ENCODE measurements around the gene TRABD2B. TPM values are rescaled to one million over a fixed set of nuclear protein-coding genes. Genes with fewer than 3 reads are reported as not detected.

The TRABD2B gene
- total RNA-seq, 2 donors from 2014 or later, result 3.8 to 10.7 TPM

DNA sequence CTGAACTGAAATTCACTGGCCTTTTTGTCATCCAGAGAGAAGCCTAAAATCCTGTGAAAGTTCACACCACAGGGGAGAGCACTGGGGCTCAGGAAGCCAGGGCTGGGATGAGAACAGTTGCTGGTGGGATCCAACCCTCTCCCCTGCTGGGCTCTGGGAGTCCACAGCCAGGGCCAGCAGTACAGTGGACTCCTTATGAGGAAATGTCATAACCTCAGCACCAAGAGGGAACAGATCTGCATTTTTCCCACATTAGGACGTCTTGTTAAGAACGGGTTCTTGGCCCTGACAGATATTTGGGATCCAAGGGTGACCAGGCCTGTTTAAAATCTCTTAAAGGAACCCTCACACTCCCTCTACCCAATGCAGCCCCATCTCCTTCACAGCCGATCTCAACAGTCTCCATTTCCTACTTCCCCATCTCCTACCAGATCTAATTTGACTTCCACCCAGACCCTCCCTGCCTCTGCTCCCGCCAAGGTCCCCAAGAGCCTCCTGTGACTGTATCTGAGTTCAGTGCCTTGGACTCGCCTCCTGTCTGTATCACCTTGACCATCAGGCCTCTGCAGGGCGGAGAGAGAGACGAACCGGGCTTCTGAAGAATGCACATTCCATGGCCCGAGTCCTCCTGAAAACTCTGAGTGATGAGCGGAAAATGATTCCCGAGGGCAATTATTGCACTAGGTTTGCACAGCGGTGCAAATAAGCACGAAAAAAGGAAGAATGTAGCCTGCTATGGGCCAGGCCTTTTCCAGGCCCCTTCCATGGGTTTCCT lies 159.9 kb downstream of the TRABD2B start:
- Histone ChIP-seq H3K27ac (peak overlapping the region; percentile 70 to 91), H3K27me3 (replicated peaks; ENCODE audit: insufficient read depth) (no peaks in the 10 kb centered on the region), H3K9me3 (peaks cover 6% of the 10 kb centered on the region), H3K4me3 (no peak overlapping the region), H3K36me3 (no peaks in the 10 kb centered on the region), H3K4me1 (ENCODE audit: control insufficient read depth in 1 of 2, low read depth in 2 of 2) (peaks cover 12 to 72% of the 10 kb centered on the region in 2 donors)
- DNase-seq (ENCODE audit: low spot score) (no peak), ATAC-seq (ENCODE audit: insufficient number of reproducible peaks, low FRiP score, low read depth) (peak; percentile 48)
- TF ChIP-seq, protein P1, sequence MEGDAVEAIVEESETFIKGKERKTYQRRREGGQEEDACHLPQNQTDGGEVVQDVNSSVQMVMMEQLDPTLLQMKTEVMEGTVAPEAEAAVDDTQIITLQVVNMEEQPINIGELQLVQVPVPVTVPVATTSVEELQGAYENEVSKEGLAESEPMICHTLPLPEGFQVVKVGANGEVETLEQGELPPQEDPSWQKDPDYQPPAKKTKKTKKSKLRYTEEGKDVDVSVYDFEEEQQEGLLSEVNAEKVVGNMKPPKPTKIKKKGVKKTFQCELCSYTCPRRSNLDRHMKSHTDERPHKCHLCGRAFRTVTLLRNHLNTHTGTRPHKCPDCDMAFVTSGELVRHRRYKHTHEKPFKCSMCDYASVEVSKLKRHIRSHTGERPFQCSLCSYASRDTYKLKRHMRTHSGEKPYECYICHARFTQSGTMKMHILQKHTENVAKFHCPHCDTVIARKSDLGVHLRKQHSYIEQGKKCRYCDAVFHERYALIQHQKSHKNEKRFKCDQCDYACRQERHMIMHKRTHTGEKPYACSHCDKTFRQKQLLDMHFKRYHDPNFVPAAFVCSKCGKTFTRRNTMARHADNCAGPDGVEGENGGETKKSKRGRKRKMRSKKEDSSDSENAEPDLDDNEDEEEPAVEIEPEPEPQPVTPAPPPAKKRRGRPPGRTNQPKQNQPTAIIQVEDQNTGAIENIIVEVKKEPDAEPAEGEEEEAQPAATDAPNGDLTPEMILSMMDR (IDR thresholded peaks at IDR 0.05), result no peak

DNA sequence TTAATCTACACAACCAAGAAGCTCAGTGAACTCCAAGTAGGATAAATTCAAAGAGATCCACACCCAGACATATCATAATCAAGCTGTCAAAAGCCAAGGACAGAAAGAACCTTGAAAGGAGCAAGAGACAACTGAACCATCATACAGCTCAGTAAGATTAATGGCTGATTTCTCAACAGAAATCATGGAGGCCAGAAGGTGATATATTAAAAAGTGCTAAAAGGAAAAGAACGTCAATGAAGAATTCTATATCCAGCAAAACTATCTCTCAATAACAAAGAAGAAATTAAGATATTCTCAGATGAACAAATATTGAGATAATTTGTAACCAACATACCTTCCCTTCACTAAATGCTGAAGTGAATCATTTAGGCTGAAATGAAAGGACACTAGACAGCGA lies 161.8 kb downstream of the TRABD2B start:
- peaks cover 14 to 84% of the 10 kb centered on the region in 2 donors for H3K4me1 ChIP-seq (ENCODE audit: control insufficient read depth in 1 of 2, low read depth in 2 of 2)
- DNase-seq (ENCODE audit: low spot score), result no peak
- H3K9me3 ChIP-seq, result peaks cover 6% of the 10 kb centered on the region
- TF ChIP-seq, protein P1 (IDR thresholded peaks at IDR 0.05), result no peak
- H3K36me3 ChIP-seq, result no peaks in the 10 kb centered on the region
- no peak overlapping the region for H3K27ac ChIP-seq
- ATAC-seq (ENCODE audit: insufficient number of reproducible peaks, low FRiP score, low read depth), result no peak
- no peak overlapping the region for H3K4me3 ChIP-seq
- H3K27me3 ChIP-seq (replicated peaks; ENCODE audit: insufficient read depth), result no peaks in the 10 kb centered on the region

DNA sequence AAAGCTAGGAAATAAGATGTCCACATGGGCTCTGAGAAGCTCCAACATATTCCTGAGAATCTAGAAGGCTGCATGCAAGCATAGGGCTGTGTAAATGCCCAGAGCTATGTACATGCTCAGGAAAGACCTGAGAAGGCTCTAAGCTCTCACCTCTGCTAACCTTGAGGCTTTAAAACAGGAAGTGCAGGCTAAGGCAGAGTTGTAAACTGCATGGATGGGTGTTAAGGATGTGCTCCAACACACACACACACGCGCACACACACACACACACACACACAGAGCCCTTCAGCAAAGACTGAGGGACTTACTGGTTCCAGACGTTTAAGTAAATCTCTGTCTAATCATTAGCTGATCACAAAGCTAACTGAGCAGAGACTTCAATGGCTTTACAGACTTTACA lies 162.9 kb downstream of the TRABD2B start:
- Histone ChIP-seq H3K4me3 (no peak overlapping the region), H3K27me3 (replicated peaks; ENCODE audit: insufficient read depth) (no peaks in the 10 kb centered on the region), H3K4me1 (ENCODE audit: control insufficient read depth in 1 of 2, low read depth in 2 of 2) (peaks cover 18 to 84% of the 10 kb centered on the region in 2 donors), H3K9me3 (peaks cover 6% of the 10 kb centered on the region), H3K27ac (peak overlapping the region in 1 of 2 donors; percentile 12), H3K36me3 (no peaks in the 10 kb centered on the region)
- no peak for ATAC-seq (ENCODE audit: insufficient number of reproducible peaks, low FRiP score, low read depth)
- TF ChIP-seq, protein P1 (IDR thresholded peaks at IDR 0.05), result no peak
- no peak for DNase-seq (ENCODE audit: low spot score)

DNA sequence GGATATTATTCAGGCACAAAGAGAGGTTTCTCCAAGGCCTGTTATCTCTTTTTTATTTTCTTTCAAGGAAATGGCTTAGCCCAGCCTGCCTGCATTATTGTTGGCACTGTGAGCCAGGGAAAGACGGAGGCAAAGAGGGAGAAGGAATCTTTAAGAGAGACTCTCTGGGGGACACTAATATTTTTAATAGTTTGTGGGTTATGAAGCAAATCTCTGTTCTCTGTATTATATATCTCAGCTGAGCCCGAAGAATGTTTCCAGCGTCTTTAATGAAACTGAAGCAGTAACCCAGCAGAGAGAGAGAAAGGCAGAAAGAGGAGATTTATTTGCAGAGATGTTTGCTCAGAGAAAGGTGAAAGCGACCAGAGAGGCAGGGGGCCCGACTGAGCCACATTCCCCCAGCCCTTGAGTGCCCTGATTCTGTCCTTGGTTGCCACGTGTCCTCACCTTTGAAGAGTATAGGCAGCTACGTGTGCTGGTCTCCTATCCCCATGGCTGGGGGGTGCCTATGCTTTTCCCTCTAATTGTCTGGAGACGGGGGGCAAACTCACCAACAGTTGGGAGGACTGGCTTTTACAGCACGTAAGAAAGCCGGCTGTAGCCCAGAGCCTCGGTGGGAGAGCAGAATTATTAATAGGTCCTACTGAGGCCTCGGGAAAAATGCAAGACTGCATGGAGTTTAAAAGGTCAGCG lies 166.4 kb downstream of the TRABD2B start:
- peak overlapping the region; percentile 24 to 31 for H3K27ac ChIP-seq
- DNase-seq (ENCODE audit: low spot score), result no peak
- H3K4me1 ChIP-seq (ENCODE audit: control insufficient read depth in 1 of 2, low read depth in 2 of 2), result peaks cover 19 to 76% of the 10 kb centered on the region in 2 donors

DNA sequence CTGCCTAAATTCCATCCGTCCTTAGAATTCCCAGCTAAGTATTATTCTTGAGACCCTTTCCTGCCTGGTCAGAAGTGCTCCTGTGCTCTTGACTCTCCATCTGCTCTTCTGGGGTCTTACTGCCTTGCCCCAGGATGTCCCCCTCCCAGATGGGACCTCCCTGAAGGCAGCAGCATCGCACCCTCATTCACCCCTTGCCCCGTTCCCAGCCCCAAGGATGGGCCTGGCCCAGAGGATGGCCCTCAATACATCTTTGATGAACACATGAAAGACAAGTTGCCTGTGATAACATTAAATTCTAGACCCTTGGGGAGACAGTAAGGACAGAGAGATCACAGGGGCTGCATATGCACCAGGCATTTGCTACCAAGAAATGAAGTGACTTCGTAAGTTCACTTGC lies 167.2 kb downstream of the TRABD2B start:
- H3K4me3 ChIP-seq, result no peak overlapping the region
- H3K36me3 ChIP-seq, result no peaks in the 10 kb centered on the region
- TF ChIP-seq, protein P1 (IDR thresholded peaks at IDR 0.05), result no peak
- no peaks in the 10 kb centered on the region for H3K9me3 ChIP-seq
- ATAC-seq (ENCODE audit: insufficient number of reproducible peaks, low FRiP score, low read depth), result no peak
- no peaks in the 10 kb centered on the region for H3K27me3 ChIP-seq (replicated peaks; ENCODE audit: insufficient read depth)
- DNase-seq (ENCODE audit: low spot score), result no peak
- H3K4me1 ChIP-seq (ENCODE audit: control insufficient read depth in 1 of 2, low read depth in 2 of 2), result peaks cover 19 to 80% of the 10 kb centered on the region in 2 donors
- peak overlapping the region; percentile 24 to 31 for H3K27ac ChIP-seq

More for the DNA sequence above, 166.4 kb downstream of the TRABD2B start:
- Histone ChIP-seq H3K4me3 (no peak overlapping the region), H3K36me3 (no peaks in the 10 kb centered on the region), H3K27me3 (replicated peaks; ENCODE audit: insufficient read depth) (no peaks in the 10 kb centered on the region), H3K9me3 (peaks cover 6% of the 10 kb centered on the region)
- TF ChIP-seq, protein P1 (IDR thresholded peaks at IDR 0.05), result no peak
- no peak for ATAC-seq (ENCODE audit: insufficient number of reproducible peaks, low FRiP score, low read depth)
